Type B pancreatic cell (in vitro differentiated cells): ENCODE results near the gene NEK6. TPM values are rescaled to one million over a fixed set of nuclear protein-coding genes. Genes with fewer than 3 reads are reported as not detected.

Experiments
- DNase-seq: peaks from one replicate; pipeline ENCODE4 v3.0.0; 2021; ENCODE audit warnings: mixed read lengths; ENCODE audit not compliant: unreplicated experiment; ENCODE audit errors: extremely low spot score
- H3K27ac Mint-ChIP-seq: 2 replicates; pipeline ENCODE4 v1.8.0; 2021; ENCODE audit warnings: mild to moderate bottlenecking, mixed read lengths
- H3K27me3 Mint-ChIP-seq: 2 replicates; pipeline ENCODE4 v1.8.0; 2021; ENCODE audit warnings: mixed read lengths
- H3K36me3 Mint-ChIP-seq: 2 replicates; pipeline ENCODE4 v1.8.0; 2021; ENCODE audit warnings: mixed read lengths
- H3K4me1 Mint-ChIP-seq: one replicate; pipeline ENCODE4 v1.8.0; 2021; ENCODE audit warnings: mixed read lengths; ENCODE audit not compliant: unreplicated experiment
- H3K4me3 Mint-ChIP-seq: 2 replicates; pipeline ENCODE4 v1.8.0; 2021; ENCODE audit warnings: mild to moderate bottlenecking, mixed read lengths
- H3K9me3 Mint-ChIP-seq: 2 replicates; pipeline ENCODE4 v1.8.0; 2021; ENCODE audit warnings: mixed read lengths
- CTCF ChIP-seq: fragments of 200-600 bp; sonication (generic); conservative IDR thresholded peaks from 2 replicates; pipeline ENCODE4 v1.5.0; 2021; ENCODE audit warnings: antibody characterized with exemption, mild to moderate bottlenecking
- total RNA-seq: library from RNA; stranded (reverse); gene quantifications from 2 replicates; pipeline ENCODE4 v1.2.1, GENCODE V29; 2021; ENCODE audit warnings: low replicate concordance

Gene NEK6
- total RNA-seq, 1 donor from 2014 or later = 19.3 TPM

GRCh38 chr9:124215956-124216355, 41.8 kb upstream of the NEK6 start:
- Mint-ChIP-seq H3K4me1 (no peaks in the 10 kb centered on the region), H3K27me3 (peaks cover 4% of the 10 kb centered on the region), H3K36me3 (no peaks in the 10 kb centered on the region), H3K27ac (no peak overlapping the region), H3K4me3 (no peak overlapping the region), H3K9me3 (no peaks in the 10 kb centered on the region)
- DNase-seq = no peak
- TF ChIP-seq CTCF = no peak

- Mint-ChIP-seq H3K36me3 (no peaks in the 10 kb centered on the region), H3K27ac (no peak overlapping the region), H3K27me3 (peaks cover 4% of the 10 kb centered on the region), H3K4me3 (no peak overlapping the region), H3K9me3 (no peaks in the 10 kb centered on the region), H3K4me1 (no peaks in the 10 kb centered on the region)
- no peak for TF ChIP-seq CTCF
- no peak for DNase-seq
Measured at GRCh38 chr9:124216474-124217176, 41.1 kb upstream of the NEK6 start.

GRCh38 chr9:124217836-124218437, 39.8 kb upstream of the NEK6 start:
- Mint-ChIP-seq H3K4me3 (no peak overlapping the region), H3K27ac (no peak overlapping the region), H3K27me3 (no peaks in the 10 kb centered on the region), H3K4me1 (no peaks in the 10 kb centered on the region), H3K36me3 (no peaks in the 10 kb centered on the region), H3K9me3 (no peaks in the 10 kb centered on the region)
- TF ChIP-seq CTCF = no peak
- no peak for DNase-seq

GRCh38 chr9:124218438-124218982, 39.2 kb upstream of the NEK6 start:
- Mint-ChIP-seq H3K36me3 (no peaks in the 10 kb centered on the region), H3K4me1 (no peaks in the 10 kb centered on the region), H3K27ac (no peak overlapping the region), H3K4me3 (no peak overlapping the region), H3K27me3 (no peaks in the 10 kb centered on the region), H3K9me3 (no peaks in the 10 kb centered on the region)
- DNase-seq = no peak
- no peak for TF ChIP-seq CTCF

- Mint-ChIP-seq H3K27ac (no peak overlapping the region), H3K27me3 (no peaks in the 10 kb centered on the region), H3K4me1 (no peaks in the 10 kb centered on the region), H3K4me3 (no peak overlapping the region), H3K9me3 (no peaks in the 10 kb centered on the region), H3K36me3 (no peaks in the 10 kb centered on the region)
- no peak for TF ChIP-seq CTCF
- DNase-seq = no peak
Measured at GRCh38 chr9:124218987-124219461, 38.7 kb upstream of the NEK6 start.
